ENCODE measurements around the gene BTAF1. TPM values are rescaled to one million over a fixed set of nuclear protein-coding genes. Genes with fewer than 3 reads are reported as not detected.

The BTAF1 gene
- total RNA-seq, 1 donor from 2014 or later: 30.0 TPM

GRCh38 chr10:91924212-91925021 lies 847 bp downstream of the BTAF1 start:
- H3K4me1 Mint-ChIP-seq (ENCODE audit: unreplicated experiment): peaks cover 21% of the 10 kb centered on the region
- peak overlapping the region; percentile 96 for H3K4me3 Mint-ChIP-seq (ENCODE audit: unreplicated experiment)
- peaks cover 4% of the 10 kb centered on the region for H3K36me3 Mint-ChIP-seq (ENCODE audit: low read depth, unreplicated experiment)

GRCh38 chr10:91925022-91925320 lies 1.4 kb downstream of the BTAF1 start:
- no peak for TF ChIP-seq CTCF (IDR thresholded peaks at IDR 0.05; ENCODE audit: unreplicated experiment)
- peak overlapping the region; percentile 96 for H3K4me3 Mint-ChIP-seq (ENCODE audit: unreplicated experiment)
- H3K27me3 Mint-ChIP-seq (ENCODE audit: unreplicated experiment): peaks cover 3% of the 10 kb centered on the region
- no peaks in the 10 kb centered on the region for H3K9me3 Mint-ChIP-seq (ENCODE audit: unreplicated experiment)
- H3K4me1 Mint-ChIP-seq (ENCODE audit: unreplicated experiment): peaks cover 21% of the 10 kb centered on the region
- no peak overlapping the region for H3K27ac Mint-ChIP-seq (ENCODE audit: unreplicated experiment)
- DNase-seq (ENCODE audit: low spot score): no peak
- H3K36me3 Mint-ChIP-seq (ENCODE audit: low read depth, unreplicated experiment): peaks cover 4% of the 10 kb centered on the region

More at GRCh38 chr10:91924212-91925021, 847 bp downstream of the BTAF1 start:
- Mint-ChIP-seq H3K27ac (ENCODE audit: unreplicated experiment) (peak overlapping the region; percentile 92), H3K9me3 (ENCODE audit: unreplicated experiment) (no peaks in the 10 kb centered on the region), H3K27me3 (ENCODE audit: unreplicated experiment) (peaks cover 3% of the 10 kb centered on the region)
- no peak for TF ChIP-seq CTCF (IDR thresholded peaks at IDR 0.05; ENCODE audit: unreplicated experiment)
- no peak for DNase-seq (ENCODE audit: low spot score)

GRCh38 chr10:91930939-91931338 lies 7.4 kb downstream of the BTAF1 start:
- Mint-ChIP-seq H3K9me3 (ENCODE audit: unreplicated experiment) (no peaks in the 10 kb centered on the region), H3K36me3 (ENCODE audit: low read depth, unreplicated experiment) (peaks cover 1% of the 10 kb centered on the region), H3K4me1 (ENCODE audit: unreplicated experiment) (peaks cover 6% of the 10 kb centered on the region), H3K27ac (ENCODE audit: unreplicated experiment) (no peak overlapping the region), H3K27me3 (ENCODE audit: unreplicated experiment) (peaks cover 3% of the 10 kb centered on the region), H3K4me3 (ENCODE audit: unreplicated experiment) (no peak overlapping the region)
- TF ChIP-seq CTCF (IDR thresholded peaks at IDR 0.05; ENCODE audit: unreplicated experiment): no peak
- DNase-seq (ENCODE audit: low spot score): no peak

GRCh38 chr10:91931526-91932190 lies 8.1 kb downstream of the BTAF1 start:
- peaks cover 4% of the 10 kb centered on the region for H3K4me1 Mint-ChIP-seq (ENCODE audit: unreplicated experiment)
- H3K27me3 Mint-ChIP-seq (ENCODE audit: unreplicated experiment): peaks cover 1% of the 10 kb centered on the region
- DNase-seq (ENCODE audit: low spot score): no peak
- no peak for TF ChIP-seq CTCF (IDR thresholded peaks at IDR 0.05; ENCODE audit: unreplicated experiment)
- no peak overlapping the region for H3K27ac Mint-ChIP-seq (ENCODE audit: unreplicated experiment)
- H3K36me3 Mint-ChIP-seq (ENCODE audit: low read depth, unreplicated experiment): peaks cover 7% of the 10 kb centered on the region
- no peaks in the 10 kb centered on the region for H3K9me3 Mint-ChIP-seq (ENCODE audit: unreplicated experiment)
- H3K4me3 Mint-ChIP-seq (ENCODE audit: unreplicated experiment): no peak overlapping the region

- TF ChIP-seq CTCF (IDR thresholded peaks at IDR 0.05; ENCODE audit: unreplicated experiment): no peak
- Mint-ChIP-seq H3K36me3 (ENCODE audit: low read depth, unreplicated experiment) (peaks cover 10% of the 10 kb centered on the region), H3K4me1 (ENCODE audit: unreplicated experiment) (peaks cover 4% of the 10 kb centered on the region), H3K27ac (ENCODE audit: unreplicated experiment) (no peak overlapping the region), H3K27me3 (ENCODE audit: unreplicated experiment) (peaks cover 1% of the 10 kb centered on the region), H3K9me3 (ENCODE audit: unreplicated experiment) (no peaks in the 10 kb centered on the region), H3K4me3 (ENCODE audit: unreplicated experiment) (no peak overlapping the region)
- DNase-seq (ENCODE audit: low spot score): no peak
These were observed 9.2 kb downstream of the BTAF1 start for GRCh38 chr10:91932737-91933136.
